ENCODE measurements around the gene ELOVL1.
A peak's percentile ranks its signal among the peaks of the same experiment; 100 is the strongest.

Gene ELOVL1

GRCh38 chr1:43389326-43390313 lies 21.8 kb upstream of the ELOVL1 start, which contains the start of the genes MED8 and SZT2:
TSS of gene MED8 (minus strand) at chr1:43389800. CDS start at chr1:43389764, 36 bp downstream.
TSS of gene SZT2 (plus strand) at chr1:43389899. CDS start at chr1:43389969, 70 bp downstream.
- peak within 1 kb of the TSS; percentile 79 for H3K27ac ChIP-seq
- H3K36me3 ChIP-seq (ENCODE audit: control insufficient read depth, insufficient read depth, low read length): no peaks in the 10 kb centered on the region
- H3K4me3 ChIP-seq (ENCODE audit: low read depth, low read length): peak within 1 kb of the TSS; percentile 99
- peaks cover 10% of the 10 kb centered on the region for H3K4me1 ChIP-seq
- peak within 1 kb of the TSS; percentile 67 for H3K9ac ChIP-seq
- TF ChIP-seq CTCF (IDR thresholded peaks at IDR 0.05): no peak
- H3K4me2 ChIP-seq (ENCODE audit: low read length): peak within 1 kb of the TSS; percentile 92
- peak within 1 kb of the TSS; percentile 89 for H2AFZ ChIP-seq
- no peaks in the 10 kb centered on the region for H3K9me3 ChIP-seq (ENCODE audit: control insufficient read depth, low read length)
- H3K27me3 ChIP-seq (ENCODE audit: control insufficient read depth, insufficient read depth, low read length): no peaks in the 10 kb centered on the region
- peaks cover 12% of the 10 kb centered on the region for H3K79me2 ChIP-seq

DNA sequence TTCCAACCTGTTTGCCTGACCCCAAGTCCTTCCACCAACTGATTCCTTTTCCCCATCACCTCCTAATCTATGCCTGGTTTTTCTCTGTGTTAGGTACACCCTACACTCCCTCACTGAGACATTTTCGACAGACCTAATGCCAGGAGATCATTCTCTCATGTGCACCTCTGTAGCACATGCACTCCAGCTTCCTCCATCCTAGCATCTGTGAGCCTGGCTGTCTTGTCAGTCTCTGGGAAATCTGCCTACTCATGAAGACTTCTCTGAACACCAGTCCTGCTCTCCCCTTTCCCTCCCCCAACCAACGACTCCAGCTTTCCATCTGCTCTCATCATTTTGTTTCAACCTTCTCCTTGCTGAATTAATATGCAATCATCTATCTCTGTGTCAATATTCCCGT lies 20.8 kb upstream of the ELOVL1 start:
- Histone ChIP-seq H3K4me3 (ENCODE audit: low read depth, low read length) (peak overlapping the region; percentile 99), H3K4me1 (peaks cover 10% of the 10 kb centered on the region), H3K9me3 (ENCODE audit: control insufficient read depth, low read length) (no peaks in the 10 kb centered on the region), H3K4me2 (ENCODE audit: low read length) (peak overlapping the region; percentile 92), H2AFZ (no peak overlapping the region), H3K36me3 (ENCODE audit: control insufficient read depth, insufficient read depth, low read length) (no peaks in the 10 kb centered on the region), H3K9ac (no peak overlapping the region), H3K79me2 (peaks cover 12% of the 10 kb centered on the region), H3K27me3 (ENCODE audit: control insufficient read depth, insufficient read depth, low read length) (no peaks in the 10 kb centered on the region), H3K27ac (no peak overlapping the region)
- TF ChIP-seq CTCF (IDR thresholded peaks at IDR 0.05): no peak

DNA sequence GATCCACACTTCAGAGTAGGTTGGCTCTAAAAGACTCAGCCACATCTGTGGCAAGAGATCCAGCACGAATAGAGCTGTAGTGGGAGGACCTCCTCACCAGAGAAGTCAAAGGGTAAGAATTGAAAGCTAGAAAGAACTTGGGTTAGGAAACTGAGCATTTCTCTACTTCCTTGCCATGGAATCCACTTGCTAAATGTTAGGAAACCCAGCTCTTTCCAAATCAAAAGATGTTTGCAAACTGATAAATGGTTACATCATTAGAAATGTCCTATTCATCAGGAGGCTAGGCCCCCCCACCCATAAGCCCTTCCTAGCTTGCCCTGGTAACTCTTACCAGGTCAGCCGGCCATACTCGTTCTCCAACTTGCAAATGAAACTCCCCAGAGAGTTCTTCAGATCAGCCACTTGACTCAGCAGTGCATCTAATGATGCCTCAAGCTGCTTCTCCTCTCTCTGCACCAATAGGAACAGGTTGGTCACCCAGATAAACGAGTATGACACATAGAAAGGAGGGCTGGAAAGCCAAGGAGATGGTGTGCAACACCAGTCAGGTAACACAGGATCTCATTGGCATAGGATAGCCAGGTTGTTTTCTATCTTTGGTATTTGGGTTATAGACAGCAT lies 20.3 kb upstream of the ELOVL1 start:
- Histone ChIP-seq H2AFZ (no peak overlapping the region), H3K9ac (no peak overlapping the region), H3K4me1 (peaks cover 10% of the 10 kb centered on the region), H3K27me3 (ENCODE audit: control insufficient read depth, insufficient read depth, low read length) (no peaks in the 10 kb centered on the region), H3K9me3 (ENCODE audit: control insufficient read depth, low read length) (no peaks in the 10 kb centered on the region), H3K4me3 (ENCODE audit: low read depth, low read length) (no peak overlapping the region), H3K27ac (no peak overlapping the region), H3K36me3 (ENCODE audit: control insufficient read depth, insufficient read depth, low read length) (no peaks in the 10 kb centered on the region), H3K79me2 (peaks cover 12% of the 10 kb centered on the region), H3K4me2 (ENCODE audit: low read length) (peak overlapping the region; percentile 92)
- TF ChIP-seq CTCF (IDR thresholded peaks at IDR 0.05): no peak

DNA sequence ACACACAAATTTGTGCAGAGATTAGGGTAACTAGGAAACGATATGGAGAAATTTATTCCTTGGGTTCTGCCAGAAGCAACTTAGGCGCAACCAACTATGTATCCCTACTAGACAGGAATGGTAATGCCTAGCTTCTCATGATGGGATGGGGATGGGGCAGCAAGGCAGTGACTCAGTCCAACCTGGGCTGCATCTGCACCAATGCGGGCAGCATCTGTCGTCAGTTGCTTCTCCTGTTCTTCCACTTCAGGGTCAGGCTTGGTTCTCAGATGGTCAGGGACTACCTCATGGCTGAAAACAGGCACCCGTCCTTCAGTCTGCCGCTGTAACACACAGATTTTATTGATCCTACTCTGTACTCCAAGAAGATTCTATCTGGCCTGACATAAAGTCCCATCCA lies 18.9 kb upstream of the ELOVL1 start:
- no peak overlapping the region for H2AFZ ChIP-seq
- H3K4me2 ChIP-seq (ENCODE audit: low read length): no peak overlapping the region
- no peaks in the 10 kb centered on the region for H3K9me3 ChIP-seq (ENCODE audit: control insufficient read depth, low read length)
- H3K4me1 ChIP-seq: peaks cover 4% of the 10 kb centered on the region
- TF ChIP-seq CTCF (IDR thresholded peaks at IDR 0.05): no peak
- no peak overlapping the region for H3K27ac ChIP-seq
- peaks cover 12% of the 10 kb centered on the region for H3K79me2 ChIP-seq
- H3K4me3 ChIP-seq (ENCODE audit: low read depth, low read length): no peak overlapping the region
- H3K36me3 ChIP-seq (ENCODE audit: control insufficient read depth, insufficient read depth, low read length): no peaks in the 10 kb centered on the region
- no peak overlapping the region for H3K9ac ChIP-seq
- H3K27me3 ChIP-seq (ENCODE audit: control insufficient read depth, insufficient read depth, low read length): no peaks in the 10 kb centered on the region
